NCI-H2029 (cell line): ENCODE results near the gene PARP14.

Experiments
- DNase-seq: peaks from one replicate; lab custom pipeline; 2025; lab: John Stamatoyannopoulos, UW

PARP14 gene

GRCh38 chr3:122772827-122773226, 92.2 kb downstream of the PARP14 start:
- no peak for DNase-seq

- DNase-seq, result no peak
Measured at GRCh38 chr3:122773944-122774509, 93.4 kb downstream of the PARP14 start.

GRCh38 chr3:122774564-122774963, 93.9 kb downstream of the PARP14 start:
- DNase-seq, result no peak

GRCh38 chr3:122776675-122777468, 96.2 kb downstream of the PARP14 start:
- no peak for DNase-seq

GRCh38 chr3:122777563-122777962, 96.9 kb downstream of the PARP14 start:
- DNase-seq, result no peak
